Stimulated activated CD4-positive, alpha-beta T cell treated with anti-CD3 and anti-CD28 coated beads, Interleukin-2, amount 100 ng/mL, for 24 hours (primary cell): ENCODE results near the gene CRELD2.

Experiments used
- DNase-seq, 2 donors: peaks; one replicate each; pipeline ENCODE4 v3.0.0-alpha.2; 2020

The CRELD2 gene

DNA sequence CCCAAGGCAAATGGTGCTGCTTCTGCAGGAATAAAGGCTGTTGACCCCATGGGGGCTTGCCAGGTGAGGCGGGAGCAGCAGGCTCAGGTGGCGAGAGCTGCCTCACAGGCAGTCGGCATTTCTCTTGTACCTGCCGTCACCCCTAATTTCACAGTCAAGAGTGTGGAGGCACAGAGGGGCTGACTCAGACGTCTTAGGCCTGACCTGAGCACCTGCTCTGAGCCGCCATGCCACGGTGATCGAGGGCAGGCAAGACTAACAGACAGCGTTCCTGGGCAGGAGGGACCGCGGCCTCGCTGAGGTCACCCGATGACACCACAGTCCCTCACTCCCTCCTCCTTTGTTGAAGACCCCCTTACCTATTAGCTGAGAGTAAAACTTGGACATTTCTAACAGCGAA, 5.4 kb upstream of the CRELD2 start:
- DNase-seq = no peak

DNA sequence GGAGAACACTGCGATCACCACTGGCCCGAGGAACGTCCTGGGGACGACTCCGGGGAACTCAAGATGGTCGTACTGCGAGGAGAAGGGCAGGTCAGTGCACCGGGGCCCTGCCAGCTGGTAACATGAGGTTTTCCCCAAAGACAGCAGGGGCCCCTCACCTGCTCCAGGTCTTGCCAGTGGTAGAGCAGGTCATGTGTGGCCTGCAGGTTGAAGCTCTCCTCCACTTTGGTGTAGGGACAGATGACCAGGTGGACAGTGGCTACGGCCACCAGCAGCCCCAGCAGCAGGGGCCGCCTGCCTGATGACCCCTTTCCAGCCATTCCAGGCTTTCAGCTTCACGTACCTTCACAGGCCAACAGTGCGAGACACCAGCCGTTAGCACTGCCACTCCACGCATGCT, 5.0 kb upstream of the CRELD2 start:
- DNase-seq = no peak

DNA sequence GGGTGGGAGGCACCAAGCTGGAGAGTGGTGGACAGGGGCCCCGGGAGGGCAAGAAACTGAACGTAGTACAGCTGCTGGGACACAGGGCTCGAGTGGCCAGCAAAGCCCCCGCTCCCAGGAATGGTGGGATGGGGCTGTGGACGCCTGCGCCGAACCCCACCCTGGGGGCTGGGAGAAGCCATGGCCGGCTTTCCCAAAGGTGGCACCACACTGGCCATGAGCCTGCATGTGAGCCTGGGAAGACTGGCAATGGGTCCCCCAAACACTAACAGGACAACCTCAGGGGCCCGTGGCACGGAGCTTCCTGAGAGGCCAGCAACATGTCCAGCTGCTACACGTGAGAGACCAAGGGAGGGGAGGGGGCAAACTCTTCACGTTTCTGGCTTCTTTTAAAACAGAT, 4.2 kb upstream of the CRELD2 start:
- DNase-seq = no peak

DNA sequence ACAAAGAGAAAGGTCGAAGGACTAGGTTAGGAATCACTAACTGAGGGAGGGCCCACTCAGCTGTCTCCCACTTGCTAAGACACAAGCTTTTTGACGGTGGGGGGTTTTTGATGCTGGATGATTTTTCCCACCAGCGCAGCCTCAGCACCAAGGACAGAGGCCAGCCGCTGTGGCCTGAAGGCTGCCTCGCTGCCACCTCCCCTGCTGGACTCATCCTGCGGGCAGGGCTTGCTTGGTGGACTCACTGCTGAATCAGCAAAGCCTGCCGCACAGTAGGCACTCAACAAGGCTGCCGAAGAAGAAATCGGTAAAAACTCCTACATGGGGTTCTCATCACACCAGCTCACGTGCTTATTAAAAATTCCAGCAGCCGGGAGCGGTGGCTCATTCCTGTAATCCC, 2.8 kb upstream of the CRELD2 start:
- no peak for DNase-seq

DNA sequence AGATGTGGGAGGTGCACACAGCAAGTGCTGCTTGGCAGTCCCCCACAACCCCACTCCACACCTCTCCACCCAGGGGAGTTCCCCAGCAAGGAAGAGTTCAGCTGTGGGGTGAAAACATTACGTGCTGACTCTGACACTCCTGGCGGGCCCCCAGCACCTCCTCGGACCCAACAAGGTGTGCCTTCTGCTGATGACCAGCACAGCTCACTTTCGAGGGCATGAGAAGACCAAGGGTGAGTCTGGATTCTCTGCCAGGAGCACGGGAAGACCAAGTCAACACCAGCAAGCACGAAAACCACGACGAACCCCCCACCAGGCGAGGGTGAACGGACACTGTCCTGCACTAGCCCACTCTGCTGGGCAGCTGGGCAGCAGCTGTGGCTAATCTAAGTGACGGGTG, 1.6 kb upstream of the CRELD2 start:
- no peak for DNase-seq

DNA sequence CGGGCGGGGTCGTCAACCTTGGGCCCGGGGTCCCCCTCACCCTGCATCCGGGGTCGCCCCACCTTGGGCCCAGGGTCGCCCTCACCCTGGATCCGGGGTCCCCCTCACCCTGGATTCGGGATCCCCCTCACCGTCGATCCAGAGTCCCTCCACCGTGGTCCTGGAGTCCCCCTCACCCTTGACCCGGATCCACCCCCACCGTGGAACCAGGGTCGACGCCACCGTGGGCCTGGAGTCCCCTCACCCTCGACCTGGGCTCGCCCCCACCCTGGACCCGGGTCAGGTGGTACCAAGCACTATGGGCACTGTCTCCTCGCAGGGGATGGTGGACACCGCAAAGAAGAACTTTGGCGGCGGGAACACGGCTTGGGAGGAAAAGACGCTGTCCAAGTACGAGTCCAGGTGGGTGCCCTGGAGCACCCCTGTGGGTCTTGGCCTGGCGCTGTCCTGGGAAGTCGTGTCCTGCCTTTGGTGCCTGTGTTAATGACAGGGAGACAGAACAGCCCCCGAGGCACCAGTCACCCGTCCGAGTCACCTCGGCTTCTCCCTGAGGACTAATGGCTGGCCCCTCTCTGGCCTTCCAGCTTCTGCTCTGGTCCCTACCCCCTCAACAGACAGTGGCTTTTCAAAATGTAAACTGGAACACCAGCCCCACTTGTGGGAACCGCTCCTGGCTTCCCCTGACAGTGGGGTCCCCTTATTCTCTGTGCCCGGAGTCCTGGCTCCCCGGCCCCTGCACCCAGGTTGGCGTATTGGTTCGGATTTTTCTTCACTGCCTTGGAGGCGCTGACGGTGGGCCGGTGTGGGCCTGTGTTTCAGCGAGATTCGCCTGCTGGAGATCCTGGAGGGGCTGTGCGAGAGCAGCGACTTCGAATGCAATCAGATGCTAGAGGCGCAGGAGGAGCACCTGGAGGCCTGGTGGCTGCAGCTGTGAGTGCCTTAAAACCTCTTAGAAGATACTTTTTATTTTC, 762 bp downstream of the CRELD2 start:
- DNase-seq = no peak

DNA sequence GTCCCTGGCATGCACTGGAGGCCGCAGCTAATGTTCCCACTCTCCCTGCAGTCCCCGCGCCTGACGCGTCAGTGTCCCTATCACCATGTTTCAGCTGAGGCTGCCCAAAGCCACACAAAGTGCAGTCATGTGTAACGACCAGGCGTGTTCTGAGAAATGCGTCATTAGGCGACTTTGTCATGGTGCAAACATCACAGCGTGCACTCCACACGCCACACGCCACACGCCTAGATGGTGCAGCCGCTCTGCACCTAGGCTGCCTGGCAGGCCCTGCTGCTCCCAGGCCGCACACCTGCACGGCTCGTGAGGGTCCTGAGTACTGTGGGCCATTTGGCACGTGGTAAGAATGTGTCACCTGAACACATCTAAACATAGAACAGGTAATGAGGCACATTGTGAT, 2.4 kb downstream of the CRELD2 start:
- DNase-seq = no peak

DNA sequence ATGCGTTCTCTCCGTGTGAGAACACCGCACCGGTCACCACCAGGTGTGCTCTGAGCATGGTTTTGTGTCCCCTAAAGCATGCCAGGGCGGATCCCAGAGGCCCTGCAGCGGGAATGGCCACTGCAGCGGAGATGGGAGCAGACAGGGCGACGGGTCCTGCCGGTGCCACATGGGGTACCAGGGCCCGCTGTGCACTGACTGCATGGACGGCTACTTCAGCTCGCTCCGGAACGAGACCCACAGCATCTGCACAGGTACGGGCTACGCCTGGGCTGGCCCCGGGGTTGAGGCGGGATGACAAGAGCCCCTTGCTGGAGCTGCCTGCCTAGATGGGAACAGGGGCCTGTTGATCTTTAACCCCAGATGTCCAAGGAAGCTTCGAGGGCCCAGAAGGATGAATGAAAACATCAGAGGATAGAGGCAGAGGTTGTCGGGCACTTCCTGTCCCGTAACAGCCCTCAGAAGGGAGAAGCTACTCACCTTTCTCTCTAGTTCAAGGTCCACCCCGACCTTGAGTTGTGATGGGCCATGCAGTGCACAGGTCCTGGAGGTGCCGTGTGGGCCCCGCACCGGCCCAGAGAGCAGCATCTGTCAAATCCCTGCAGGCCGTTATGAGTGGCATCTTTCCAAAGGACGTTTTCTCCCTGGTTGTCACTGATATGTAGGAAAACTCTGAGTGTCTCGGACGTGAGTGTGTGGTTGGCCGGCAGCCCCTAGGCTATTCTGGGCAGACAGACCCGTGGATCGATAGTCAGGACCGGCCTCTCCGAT, 3.3 kb downstream of the CRELD2 start:
- no peak for DNase-seq

DNA sequence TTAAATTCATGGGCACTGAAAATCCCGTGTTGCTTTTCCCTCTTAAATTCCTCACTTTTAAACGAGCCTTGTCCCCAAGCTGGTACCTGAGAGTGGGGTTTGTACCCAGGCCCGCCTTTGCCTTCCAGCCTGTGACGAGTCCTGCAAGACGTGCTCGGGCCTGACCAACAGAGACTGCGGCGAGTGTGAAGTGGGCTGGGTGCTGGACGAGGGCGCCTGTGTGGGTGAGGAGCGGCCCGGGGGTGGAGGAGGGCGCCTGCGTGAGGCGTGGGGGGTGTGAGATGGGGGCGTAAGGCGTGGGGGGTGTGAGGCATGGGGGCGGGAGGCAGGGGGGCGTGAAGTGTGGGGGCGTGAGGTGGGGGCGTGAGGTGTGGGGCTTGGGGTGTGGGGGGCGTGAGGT, 4.0 kb downstream of the CRELD2 start:
- no peak for DNase-seq

DNA sequence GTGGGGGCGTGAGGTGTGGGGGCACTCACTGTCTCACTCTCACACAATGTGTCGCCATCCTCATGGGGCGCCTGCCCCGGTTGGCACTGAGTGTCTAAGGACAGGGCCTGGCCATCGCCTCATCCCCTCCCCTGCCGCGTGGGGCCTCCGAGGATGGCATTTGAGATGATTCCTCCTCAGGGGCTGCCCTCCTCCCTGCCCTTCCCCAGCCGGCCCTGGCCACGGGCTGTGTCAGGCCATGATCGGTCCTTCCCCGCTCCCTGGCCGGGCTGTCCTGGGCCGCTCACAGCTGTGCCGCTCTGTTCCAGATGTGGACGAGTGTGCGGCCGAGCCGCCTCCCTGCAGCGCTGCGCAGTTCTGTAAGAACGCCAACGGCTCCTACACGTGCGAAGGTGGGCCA, 4.5 kb downstream of the CRELD2 start:
- DNase-seq = no peak

DNA sequence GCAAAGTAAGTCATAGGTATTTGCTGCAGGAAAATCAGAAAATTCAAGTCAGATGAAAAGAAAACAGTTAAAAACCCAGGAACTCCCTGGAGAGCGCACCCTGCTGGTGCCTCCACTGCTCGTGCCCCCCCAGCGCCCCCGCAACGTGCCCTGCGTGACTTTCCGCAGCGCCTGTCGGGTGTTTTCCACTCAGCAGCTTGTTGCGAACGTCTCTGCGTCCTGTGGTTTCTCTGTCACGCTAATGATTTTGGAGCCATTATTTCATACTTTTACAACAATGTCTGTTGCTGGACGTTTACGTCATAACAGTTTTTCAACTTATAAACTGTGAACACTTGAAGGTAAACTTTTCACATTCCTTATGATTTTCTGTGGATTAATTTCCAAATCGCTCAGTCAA, 5.0 kb downstream of the CRELD2 start:
- DNase-seq = peak in 1 of 2 donors; percentile 38

DNA sequence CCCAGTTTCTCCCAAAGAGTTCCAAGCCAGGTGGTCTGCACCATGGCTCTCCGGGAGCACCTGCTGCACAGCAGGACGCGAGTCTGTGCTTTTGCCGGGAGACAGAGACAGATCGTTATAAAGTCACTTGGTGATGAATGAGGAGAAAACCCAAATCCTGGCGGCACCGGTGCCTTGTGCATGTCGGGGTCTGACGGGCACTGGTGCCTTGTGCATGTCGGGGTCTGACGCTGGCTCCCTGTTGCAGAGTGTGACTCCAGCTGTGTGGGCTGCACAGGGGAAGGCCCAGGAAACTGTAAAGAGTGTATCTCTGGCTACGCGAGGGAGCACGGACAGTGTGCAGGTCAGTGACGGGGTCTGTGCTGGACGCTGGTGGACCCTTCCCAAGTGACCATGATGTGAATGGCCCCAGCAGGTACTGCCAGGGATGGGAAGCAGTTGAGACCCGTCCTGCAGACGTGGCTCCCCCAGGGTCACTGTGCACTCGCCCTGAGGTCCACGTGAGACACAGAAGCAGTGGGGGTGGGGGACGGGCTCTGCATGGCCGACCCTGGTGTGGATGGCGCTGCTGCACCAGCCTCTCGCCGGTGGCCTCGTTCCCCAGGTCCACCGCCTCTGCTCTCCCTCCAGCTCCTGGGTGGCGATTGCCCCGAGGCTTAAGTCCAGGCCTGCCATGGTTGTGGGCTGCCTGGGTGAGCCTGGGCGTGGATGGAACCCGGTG, 5.8 kb downstream of the CRELD2 start:
- no peak for DNase-seq

DNA sequence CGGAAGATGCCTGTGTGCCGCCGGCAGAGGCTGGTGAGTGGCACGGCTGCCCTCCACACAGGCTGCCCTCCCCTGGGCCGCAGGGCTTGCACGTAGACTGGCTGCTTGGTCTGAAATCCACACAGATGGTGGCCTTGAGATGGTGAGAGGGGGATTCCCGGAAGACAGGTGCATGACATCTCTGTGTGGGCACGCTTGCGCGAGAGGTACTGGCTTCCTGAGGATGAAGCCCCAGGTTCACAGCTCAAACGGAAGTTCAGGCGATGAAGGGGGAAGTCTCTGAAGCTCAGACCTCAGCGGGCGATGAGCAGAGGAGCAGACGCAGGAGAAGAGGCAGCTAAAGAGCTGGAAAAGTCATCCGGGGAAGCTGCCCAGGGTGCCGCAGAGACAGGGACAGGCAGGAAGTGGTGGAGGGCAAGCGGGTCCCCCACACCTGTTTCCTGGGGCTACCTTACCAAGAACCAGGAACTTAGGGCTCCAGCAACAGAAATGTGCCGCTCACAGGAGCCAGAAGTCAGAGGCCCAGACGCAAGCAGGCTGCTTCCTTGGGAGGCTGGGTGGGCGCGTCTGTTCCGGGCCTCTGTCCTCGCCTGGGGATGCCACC, 7.2 kb downstream of the CRELD2 start:
- DNase-seq = peak; percentile 60 to 67

DNA sequence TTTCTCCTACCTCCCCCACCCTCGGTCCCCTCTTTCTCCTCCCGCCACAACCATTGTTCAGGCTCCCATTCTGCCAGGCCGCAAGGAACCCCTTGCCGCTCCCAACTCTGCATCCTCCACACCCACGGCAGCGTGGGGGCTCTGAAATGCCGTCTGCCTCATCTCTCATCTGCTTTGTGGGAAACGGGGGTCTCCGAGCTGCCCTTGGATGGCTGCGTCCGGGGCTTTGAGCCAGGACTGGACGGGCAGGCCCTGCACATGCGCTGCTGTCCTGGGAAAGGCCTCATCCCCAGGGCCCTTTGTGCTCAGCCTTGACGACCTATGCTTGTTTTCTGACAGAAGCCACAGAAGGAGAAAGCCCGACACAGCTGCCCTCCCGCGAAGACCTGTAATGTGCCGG, 8.5 kb downstream of the CRELD2 start:
- DNase-seq = no peak

DNA sequence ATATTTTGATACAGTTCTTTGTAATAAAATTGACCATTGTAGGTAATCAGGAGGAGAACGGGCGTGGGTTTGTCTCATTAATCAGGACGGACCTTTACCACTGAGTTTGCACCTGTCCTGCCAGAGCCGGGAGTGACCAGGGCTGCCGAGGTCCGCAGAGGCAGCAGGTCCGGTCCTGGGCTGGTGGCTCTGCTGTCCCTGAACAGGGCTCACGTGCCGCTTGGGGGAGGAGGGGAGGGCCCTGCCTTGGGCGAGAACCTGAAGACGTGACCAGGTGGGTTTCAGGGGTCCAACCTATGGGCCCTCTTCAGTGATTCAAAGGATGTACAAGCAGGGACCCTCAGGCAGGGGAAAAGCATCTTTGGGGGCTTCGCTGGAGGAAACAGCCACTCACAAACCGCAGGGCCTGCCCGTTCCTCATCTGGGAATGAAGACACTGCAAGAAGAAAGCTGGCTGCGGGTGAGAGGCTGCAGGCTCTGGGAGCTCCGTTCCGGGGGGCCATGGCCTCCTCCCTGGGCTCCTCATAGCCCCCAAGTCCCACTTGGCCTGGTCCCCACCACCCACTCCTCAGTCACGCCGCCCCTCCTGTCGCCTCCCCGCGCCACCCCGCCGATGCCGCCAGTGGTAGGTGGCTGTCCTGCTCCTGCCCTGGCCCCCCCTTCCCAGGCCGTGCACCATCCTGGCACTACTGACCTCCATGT, 9.2 kb downstream of the CRELD2 start:
- no peak for DNase-seq

DNA sequence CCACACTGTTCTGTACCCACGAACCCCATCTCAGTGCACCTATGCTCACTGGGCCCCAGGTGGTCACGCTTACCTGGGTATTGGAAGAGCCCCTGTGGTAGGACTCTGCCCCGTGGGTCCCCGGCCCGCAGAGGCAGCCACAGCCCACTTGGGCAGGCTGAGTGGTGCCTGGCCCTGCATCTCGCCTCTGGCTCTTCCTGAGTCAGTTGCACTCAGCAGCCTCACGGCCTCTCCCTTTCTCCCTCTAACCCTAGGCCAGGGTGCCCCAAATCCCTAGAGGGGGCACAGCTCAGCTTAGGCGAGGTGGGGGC, 9.7 kb downstream of the CRELD2 start:
- DNase-seq = no peak

DNA sequence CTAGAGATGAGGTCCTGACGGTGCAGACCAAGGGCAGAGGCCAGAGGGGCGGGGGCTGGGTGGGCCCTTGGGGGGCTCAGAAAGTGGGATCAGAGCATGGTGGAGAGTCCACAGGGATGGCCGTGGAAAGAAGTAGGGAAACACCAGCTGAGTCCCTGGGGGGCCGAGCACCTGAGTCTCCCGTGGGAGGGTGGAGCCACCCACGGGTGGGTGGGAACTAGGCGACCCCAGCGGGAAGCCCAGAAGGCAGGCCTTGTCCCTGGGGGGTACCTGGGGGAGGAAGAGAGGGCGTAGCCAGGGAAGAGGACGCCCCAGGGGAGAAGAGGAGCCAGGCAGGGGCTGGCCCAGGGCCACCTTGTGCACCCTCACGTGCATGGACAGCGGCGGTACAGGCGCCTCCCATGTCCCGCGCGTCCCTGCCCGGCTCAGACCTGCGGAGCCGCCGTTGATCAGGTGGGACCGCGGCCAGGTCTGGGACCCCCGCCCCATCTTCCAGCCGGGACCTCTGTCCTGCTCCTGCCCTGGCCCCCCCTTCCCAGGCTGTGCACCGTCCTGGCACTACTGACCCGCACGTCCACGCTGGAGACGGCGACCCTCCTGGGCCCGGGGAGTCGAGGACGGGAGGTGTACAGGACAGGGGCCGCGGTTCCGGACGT, 10.2 kb downstream of the CRELD2 start:
- DNase-seq = no peak

DNA sequence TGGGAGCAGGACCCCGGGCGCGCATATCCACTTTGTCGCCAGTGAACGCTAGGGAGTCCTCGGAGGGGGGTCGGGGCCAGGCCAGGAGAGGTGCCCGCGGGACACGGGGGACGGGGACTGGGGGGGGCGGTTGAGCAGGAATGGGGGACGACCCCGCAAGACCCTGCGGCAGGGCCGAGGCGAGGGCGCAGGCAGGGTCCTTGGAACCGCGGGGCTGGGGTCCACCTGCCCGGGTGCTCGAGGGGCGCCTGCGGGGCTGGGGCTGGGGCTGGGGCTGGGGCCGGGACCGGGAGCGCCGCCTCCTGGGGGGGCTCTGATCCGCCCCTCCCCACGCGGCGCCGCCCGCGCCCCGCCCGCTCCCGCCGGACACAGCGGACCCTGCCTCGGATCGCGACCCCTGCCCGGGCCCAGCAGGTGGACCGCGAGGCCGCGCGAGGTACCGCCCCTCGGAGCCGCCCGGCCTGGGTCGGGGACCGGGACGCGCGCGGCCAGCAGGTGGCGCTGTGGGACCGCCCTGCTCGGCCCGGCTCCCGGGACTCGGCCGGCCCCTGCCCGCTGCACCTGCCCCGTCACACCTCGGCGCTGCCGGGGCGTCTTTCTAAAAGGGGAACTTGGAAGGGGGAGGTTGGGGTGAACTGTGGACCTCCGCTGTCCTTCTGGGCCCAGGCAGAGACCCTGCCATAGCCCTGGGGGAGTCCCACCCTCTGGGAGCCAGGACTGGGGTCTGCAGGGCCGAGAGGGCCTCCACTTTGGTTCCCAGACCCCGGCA, 11.0 kb downstream of the CRELD2 start:
- DNase-seq = peak; percentile 85 to 87

DNA sequence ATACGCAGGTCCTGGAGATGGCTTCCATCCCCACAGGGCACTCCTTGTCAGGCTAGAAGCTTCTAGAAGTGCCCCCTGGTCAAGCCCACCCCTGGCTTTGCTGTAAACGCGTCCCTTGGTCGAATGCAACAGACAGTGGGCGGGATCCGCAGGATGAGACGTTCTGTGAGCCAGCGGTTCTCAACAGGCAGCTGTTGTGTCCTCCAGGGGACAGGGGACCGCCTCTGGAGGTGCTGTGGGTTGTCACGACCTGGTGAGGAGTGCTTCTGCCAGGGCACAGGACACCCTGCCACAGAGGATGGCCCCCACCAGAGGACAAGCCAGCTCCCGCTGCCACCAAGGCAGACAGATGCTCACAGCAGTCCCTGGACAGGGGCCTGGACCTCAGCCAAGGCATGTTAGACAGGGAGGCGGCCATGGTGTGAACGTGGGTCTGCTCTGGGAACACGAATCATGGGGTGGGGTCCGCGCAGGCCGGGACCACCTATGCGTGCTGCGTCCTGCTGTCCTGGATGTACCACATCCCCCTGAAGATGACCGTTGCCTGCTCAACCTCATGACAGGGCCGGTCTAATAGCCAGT, 11.7 kb downstream of the CRELD2 start:
- DNase-seq = no peak

DNA sequence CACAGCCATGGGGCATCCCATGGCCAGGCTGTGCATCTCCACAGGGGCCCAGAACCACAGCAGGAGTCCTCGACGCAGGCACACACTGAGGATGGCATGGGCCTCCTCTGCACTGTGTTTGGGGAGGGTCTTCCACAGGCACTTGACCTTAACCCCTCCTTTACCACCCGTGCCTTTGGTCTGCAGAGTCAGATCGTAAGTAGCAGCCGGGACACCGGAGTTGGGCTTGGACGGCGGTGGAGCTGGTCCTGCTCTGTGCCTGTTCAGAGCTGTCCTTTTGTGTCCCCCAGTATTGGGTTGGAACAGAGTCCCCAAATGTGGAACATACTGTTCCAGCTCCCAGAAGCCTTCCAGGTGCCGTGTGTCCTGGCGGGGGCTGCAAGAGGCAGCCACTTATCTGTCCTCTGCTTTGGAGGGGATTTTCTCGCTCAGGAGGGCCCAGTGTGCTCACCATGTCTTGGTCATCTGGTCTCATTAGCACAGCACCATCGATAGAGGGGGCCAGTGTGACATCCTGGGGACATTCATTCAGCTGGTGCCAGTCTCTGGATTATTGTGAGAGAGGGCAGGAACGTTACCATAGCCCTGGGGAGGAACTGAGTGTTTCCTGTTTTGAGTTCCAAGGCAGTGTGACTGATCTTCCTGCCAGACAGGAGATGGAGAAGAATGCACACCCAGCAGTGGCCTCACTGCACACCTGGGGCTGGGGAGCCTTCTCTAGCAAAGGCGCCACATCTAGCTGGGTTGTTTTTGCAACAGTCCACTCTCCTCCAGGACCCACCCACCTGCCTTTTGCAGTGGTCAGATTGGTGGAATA, 12.4 kb downstream of the CRELD2 start:
- peak; percentile 55 to 57 for DNase-seq
